Fibroblast of peridontal ligament (primary cell): ENCODE data around the gene IRX2.

ENCODE experiments used
- DNase-seq: peaks from one replicate; pipeline ENCODE4 v3.0.0-alpha.2; 2010; ENCODE audit errors: extremely low read depth

IRX2 gene

DNA sequence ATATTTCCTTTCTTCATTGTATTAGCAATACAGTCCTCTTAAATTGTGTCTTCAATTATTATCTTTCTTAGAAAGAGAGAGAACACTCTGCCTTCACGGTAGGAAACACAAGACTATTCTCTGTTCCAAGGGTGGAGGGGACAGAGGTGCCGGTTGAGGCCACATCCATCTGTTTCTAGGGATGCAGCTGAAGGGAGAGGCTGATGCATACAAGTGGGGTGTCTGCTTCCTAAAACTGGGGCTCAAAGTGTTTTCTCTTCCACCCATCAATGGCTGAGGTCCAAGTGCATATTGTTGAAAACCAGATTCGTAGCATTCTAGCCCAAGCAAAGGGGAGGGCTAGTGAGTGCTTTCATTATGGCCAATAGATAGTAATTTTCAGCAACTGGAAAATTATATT is 9.5 kb downstream of the IRX2 start:
- no peak for DNase-seq

DNA sequence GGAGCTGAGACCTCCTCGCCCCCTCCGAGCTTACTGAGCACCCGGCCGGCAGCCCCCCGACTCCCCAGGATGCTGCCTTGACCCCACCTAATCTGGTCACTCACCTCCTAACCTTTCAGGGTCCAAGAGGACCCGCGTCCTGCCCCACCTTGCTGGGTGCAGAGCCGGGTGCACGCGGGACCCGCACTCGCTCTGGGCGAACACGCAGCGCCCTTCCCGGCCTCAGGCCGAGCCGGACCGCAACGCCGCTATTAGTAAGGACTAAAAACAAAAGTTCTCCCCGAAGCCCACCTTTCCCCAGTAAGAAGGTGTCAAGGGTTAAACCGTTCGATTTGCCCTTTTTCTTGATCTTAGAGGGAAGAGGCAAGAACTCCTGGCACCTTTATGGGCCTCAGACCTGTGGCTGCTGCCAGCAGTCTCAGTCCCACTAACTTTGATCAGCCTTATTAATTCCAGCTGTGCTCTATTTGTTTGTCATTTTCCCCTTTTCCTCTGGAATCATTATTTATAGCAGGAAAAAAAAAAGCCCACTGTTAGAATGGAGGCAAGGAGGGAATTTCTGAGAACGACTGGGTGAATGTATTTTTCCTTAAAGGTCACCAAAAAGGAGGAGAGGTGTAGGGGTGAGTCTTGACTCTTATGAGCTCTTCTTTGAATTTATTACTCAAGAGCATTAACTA is 10.5 kb downstream of the IRX2 start:
- DNase-seq: no peak

DNA sequence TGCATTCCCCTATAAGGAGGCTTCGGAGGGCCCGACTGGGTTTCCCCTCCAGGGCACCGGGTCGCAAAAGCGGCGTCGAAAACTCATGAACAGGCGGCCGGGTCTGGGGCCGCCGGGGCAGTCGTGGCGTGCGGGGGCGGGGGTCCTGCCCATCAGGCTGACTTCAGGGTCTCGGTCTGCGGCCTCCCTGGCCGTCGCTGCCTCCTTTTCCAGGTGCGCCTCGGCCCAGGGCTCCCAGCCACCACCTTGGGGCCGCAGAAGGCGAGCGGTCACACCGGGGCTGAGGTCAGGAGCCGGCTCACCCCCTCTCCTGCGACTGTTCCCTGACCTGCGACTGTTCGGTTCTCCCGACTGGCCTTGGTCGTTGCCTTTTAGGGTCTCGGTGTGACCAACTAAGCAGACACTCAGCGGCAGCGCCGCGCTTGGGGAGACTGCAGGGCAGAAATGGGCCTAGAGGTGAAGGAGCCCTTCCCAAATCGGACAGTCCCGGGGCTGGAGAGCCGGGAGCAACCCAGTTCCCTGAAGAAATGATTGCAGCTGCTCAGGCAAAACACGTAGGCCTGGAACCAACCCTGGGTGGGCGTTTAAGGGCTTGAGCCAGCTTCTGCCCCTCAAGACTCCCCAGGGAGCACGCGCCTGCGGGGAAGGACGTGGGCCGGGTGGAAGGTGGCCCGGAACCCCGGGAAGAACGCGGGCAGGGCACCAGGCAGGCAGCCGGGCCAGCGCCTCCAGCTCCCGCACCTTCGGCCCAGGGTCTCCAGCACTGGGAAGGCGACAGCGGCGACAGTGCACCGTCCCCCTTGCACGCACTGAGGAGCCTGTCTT is 11.2 kb downstream of the IRX2 start:
- no peak for DNase-seq

DNA sequence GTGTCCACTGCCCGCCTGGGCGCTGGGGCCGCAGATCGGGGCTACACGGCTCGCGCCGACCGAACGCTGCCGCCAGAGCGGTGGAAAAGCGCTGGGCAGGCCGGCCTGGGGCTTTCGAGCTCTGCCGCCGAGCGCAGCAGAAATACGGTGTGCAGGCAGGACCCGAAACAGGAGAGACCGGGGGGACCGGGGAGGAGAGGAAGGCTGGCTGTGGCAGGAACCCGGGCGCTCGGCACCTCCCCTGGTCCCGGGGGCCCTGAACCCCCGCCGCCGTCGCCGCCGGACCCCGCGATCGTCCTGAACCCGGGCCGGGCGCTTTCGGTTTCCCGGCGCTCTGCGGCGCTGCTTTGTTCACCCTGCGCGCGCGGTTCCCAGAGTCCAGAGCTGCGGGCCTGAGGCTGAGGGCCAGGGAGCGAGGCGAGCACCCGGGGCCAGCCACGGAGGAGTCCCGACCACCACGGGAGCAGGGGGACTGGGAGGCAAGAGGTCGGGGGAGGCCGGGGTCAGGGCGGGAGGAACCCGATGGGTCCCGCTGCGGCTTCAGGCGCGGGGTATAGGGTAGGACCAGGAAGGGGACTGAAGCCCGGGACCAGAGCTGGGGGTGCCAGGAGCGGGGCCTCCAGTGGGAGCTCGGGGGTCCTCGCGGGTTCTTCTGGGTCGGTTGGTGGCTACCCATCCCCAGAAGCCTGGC is 12.0 kb downstream of the IRX2 start:
- no peak for DNase-seq

DNA sequence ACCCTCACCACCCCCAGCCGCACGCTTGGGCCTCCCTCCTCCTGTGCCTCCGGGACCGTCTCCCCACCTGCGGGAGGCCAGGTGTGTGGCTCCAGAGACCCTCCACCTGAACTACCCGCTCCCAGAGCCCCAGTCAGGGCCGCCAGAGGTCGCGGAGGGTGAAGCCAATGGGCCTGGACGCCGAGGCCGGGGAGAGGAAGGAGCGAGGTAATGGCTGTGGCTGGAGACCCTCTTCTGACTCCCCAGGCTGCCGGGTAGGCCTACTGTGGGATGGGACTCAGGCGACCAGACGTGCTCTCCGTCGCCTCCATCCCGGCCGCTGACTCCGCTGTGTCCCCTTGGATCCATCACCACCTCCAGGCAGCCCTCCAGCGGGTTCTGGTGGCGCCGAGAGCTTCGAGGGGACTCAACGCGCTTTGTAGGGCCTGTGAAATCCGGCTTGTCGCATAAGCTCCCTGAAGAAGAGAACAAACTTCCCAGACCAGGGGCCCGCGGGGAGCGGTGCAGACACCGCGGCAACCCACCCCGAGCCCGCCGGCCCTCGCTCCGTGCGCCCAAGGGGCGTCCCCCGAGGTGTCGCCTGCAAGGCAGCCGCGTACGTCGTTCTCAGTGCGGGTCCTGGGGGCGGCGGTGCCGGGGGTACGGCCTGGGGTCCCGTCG is 12.6 kb downstream of the IRX2 start:
- DNase-seq: no peak

DNA sequence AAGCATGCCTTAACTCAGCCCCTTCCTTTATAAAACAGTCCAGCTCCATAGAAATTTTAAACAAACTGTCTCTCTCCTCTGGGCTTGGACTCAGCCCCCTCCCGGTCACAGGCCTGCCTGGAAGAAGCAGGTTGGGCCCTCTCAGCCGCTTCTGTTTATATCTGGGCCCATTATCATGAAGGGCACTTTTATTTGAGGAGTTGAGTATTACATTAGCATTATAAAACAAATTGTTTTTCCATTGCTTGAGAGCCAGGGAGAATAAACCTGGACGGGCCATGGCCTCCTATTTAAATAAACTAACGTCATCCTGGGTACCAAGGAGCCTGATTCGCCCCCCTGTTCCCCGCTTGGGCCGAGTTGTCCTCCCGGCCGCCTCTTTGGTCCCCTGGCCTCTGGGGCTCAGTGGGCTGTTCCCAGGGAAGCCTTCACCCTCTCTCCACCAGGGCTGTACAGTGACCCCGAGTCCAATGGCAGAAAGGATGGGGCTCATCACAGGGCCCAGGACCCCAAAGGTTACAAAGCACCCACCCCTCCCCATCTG is 13.2 kb downstream of the IRX2 start:
- DNase-seq: no peak

DNA sequence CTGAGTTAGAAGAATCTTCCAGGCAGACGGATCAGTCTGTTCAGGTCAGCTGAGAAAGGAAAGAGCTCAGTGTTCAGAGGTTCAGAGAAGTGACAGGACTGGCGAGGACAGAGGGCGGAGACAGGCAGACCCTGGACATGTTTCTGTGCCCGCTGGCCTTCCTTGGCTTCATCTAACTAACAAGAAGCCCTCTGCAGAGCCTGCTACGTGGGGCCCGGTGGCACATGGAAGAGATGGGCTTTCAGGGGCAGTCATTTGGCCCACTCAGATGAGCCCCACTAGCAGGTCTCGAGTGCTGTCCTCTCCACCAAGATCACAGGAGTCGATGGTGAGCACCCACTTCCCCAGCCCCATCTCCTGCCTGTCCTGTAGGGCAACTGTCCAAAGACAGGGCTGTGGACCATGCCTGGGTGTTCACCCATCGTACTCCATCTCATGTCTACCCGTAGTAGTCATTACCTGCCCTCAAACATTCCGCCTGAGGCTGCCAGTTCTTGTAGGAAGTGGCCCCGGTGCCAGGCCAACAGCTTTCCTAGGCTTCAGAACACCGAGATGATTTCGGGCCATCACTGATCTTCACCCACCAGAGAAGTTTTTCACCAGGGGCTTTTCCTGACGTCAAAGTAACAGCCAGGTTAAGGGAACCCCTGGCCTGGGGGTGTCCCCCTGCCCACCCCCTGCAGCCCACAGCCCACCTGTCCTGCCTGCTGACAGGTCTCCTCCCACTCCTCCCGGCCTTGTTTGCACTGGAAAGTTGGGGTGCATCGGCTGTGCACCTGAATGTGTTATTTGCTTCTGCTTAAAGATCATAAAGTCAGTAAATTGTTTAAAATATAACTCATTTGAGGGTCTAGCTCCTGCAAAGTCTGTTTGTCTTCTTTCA is 14.0 kb downstream of the IRX2 start:
- DNase-seq: no peak

DNA sequence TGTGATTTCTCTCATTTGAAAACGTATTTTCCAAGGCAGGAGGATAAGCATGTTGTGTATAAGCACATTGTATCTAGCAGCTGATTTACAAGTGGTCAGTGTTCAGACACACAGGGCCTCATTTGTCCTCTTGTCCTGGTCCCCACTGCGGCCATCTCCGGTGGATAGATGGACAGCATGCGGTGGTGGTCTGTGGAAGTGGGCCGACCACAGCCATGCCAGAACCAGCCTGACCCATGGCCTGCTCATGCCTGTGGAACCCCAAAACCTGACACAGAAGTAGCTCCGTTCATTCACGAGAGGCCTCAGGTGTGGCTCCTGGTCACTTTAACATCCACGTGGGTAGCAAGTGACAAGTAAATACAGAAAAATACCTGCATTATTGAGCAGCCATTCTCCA is 14.6 kb downstream of the IRX2 start:
- DNase-seq: no peak

DNA sequence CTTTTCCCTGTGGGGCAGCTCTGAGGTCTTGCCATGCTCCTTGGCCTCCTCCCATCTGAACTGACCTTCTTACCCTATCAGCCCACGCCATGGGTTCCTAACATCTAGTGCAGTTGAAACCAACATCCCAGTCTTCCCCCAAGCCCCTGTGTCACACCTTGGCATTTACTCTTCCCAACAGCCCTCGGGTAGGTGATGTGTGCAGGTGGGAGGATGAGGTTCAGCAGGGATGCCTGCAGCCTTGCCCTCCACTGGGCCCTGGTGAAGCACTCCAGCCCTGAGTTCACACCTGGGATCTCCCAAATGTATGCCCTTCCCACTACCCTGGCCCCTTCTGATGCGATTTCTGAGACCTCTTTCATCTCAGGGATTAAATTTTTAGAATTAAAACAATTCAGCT is 15.5 kb downstream of the IRX2 start:
- DNase-seq: no peak

DNA sequence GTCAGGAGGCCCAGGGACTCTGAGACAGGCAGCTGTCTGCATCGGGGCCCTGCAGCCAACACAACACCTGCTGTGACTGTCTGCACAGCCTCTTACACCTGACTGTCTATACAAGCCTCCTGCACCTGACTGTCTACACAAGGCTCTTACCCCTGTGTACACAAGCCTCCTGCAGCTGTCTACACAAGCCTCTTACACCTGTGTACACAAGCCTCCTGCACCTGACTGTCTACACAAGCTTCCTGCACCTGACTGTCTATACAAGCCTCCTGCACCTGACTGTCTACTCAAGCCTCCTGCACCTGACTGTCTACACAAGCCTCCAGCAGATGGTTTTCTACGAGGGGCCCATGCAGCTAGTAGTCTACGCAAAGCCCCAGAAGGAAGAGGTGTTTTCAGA is 18.6 kb downstream of the IRX2 start:
- DNase-seq: no peak

DNA sequence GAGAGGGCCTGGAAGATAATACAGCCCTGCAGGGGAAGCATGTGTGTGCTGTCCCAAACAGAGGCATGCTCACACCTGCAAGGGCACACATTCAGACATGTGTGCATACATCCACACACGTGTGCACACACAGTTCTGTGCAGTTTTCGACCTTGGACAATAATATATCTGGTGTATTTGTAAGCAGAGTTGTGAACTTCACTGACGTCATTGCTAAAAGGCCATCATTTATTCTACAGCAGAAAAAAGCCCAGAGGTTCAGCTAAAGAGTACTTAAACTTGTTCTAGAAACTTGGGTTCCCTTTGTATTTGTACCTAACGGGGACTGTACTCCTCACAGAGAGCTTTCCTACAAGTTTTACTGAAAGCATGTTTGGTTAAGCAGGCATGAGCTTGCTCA is 19.5 kb downstream of the IRX2 start:
- no peak for DNase-seq

DNA sequence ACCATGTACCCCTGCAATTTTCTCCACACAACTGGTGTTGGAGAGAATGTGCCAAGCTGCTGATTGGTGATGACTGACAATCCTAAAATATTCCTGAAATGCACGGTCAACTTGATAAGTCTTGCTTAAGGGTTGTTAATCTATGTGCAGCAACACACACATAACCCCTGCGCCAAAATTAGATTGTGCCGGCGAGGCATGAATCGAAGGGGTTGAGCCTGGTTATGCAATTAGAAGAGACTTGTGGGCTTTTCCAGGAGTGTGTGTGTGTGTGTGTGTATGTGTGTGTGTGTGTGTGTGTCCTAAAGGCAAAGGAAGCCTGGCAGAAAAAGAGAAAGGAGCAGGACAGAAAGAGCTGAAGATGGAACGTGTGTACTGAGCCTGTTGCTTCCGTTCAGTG is 22.3 kb downstream of the IRX2 start:
- no peak for DNase-seq

DNA sequence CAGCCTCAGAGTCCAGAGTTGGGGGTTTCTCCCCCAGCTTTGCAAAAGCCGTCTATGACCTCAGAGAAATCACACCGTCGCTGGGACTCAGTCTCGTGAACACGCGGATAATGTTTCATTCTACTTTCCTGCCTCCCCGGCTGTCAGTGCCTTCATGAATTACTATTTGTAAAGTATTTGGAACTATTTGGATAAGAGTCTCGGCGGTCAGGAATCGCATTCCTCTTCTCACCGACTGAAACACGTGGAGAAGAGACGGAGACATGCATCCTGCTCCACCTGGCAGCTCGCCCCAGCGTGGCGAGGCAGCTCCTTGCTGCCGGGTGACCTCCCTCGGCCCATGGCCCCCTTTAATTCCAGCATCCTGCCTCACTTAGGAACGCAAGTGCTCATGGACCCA is 23.9 kb downstream of the IRX2 start:
- DNase-seq: no peak

DNA sequence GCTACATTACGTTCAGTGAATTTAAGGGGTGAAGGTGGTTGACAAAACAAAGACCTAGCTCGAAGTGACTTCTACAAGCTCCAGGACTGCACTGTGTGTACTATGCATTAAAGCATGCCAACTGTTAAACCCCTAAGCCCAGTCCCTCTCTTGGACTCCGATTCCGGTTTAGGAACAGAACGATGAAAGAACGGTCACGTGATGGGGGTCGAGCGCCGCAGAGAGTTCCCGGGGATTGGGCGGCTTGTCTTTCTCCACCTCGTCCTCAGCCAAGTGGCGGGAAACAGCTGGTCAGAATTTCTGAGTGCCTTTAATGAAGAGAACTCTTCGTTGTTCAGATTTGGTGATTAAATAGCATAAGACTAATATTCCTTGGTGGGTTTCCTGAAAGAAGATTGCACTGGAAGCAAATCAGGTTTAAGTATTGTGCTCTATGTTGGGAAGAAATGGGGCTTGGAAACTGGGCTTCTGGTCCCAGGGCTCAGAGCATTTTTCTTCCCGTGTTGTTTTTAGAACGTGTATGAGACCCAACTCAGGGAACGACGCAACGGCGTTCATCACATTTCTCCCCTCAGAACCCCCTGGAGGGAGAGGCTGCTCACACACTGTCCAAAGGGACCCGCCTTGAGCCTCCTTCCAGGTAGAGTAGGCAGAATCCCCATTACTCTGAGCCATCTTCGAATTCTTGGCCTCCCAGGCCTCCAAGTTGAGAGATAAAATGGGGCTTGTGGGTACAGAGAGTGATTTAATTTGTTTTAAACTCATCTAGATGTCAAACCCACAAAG is 25.3 kb downstream of the IRX2 start:
- no peak for DNase-seq

DNA sequence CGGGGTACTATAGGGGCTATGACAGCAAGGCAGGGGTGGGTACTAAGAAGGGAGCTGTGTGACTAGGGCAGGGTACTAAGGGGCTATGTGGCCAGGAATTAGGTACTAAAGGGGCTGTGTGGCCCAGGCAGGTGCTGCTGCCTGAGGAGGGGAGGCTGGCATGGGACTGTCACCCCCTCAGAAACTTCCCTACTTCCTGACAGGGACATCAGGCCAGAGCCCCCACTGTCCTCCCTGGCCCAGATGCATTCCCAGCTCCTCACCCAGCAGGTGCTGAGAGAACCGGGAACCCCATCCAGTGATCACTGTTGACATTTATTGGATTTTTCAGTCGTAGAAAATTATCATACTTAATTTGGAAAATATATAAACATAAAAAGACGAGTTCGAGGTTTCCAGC is 26.6 kb downstream of the IRX2 start:
- DNase-seq: no peak

DNA sequence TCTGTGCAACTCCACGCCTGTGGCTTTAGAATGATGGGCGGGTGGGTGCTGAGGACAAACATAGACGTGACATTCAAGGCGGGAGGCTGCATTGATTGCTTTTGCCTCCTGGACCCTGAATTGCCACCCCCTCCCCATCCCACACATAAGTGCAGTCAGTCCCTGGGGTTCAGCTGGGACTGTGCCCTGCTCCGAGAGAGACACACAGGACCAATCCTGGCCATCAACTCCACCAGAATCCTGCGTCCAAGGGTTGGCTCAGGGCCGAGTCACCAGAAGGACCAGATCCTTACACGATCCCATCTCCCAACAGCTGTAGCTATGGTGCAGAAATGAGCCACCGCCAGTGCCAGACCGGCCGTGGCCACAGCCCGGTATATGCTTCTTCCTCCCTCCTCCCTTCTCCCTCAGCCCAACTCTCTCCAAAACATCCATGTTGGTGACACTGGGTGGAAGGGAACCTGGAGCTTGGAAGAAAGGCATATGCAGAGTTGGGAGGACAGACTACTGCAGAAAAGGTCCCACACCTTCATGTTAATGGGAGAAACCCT is 27.4 kb downstream of the IRX2 start:
- DNase-seq: no peak

DNA sequence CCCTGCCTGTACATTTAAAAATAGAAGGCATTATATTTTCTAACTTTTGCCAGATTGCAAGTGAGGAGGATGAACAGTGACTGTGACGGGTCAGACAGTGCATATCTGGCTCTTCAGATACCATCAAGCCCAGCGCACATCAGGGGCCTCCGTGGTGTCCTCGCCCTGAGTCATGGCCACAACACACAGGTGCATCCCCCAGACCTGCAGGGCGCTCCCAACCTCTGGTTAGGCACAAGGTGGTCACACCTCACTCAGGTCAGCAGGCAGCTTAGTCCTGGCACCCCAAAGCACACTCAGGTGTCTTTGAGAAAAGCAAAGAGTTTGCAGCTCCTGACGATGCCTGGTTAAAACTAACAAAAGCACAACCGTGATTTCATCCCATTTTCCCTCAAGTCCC is 28.6 kb downstream of the IRX2 start:
- DNase-seq: no peak

DNA sequence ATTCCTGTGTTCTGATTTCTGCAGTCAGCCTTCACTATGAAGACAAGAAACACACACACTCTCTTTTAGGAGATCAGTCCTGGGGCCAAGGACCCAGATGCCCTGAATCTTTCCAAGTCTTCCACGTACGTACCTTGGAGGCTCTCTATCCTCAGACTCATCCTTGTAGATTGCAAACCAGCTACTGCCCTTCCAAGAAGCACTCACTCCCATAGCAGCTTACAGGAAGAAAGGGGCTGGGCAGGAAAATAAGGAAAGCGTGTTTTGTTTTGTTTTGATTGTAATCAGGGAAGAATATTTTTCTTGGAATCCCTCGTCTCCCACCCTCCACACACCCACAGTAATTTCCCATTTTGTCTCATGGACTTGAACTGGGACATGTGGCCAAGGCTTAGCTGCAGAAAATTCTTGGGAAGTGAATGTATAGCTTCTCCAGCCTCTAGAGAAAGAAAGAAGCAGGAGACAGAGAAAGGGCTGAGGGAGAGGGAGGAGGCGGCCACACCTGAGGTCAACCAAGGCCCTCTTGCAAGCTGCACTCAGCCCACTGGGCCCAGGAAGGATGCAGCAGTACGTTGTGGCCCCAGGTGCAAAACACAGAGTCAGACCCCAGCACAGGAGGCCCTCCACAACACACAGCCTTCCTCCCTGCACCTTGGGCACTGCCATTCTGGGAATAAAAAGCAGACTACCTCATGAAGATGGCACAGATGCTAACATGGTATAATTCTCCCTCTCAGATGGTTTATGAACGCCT is 29.9 kb downstream of the IRX2 start:
- DNase-seq: no peak

DNA sequence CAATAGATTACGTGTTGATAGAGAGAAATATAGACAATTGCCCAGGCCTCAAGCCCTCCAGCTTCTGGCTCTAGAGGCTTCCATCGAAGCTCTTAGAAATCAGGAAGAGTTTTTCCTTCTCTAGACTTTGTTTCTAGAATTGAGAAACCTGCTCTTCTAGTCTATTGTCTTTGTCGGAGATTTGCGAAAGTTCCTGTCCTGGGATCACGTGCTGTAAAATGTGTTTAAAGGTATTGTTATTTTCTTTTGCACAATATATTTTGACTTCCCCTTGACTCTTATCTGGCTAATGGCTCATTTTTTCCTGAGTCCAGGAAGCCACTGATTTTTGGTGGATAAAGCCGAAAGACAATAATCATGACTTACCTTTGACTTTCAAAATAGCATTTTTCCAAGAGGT is 32.1 kb downstream of the IRX2 start:
- no peak for DNase-seq
